Stimulated activated CD8-positive, alpha-beta memory T cell treated with anti-CD3 and anti-CD28 coated beads, Interleukin-7, amount 100 ng/mL, for 24 hours (primary cell): ENCODE results near the gene DAGLB.

Experiments used
- DNase-seq: peaks from one replicate; pipeline ENCODE4 v3.0.0-alpha.2; 2020; ENCODE audit warnings: low read depth

DAGLB gene

GRCh38 chr7:6360841-6361240 lies 86.9 kb downstream of the DAGLB start:
- DNase-seq, result no peak

- no peak for DNase-seq
Measured at GRCh38 chr7:6359734-6360133, 88.0 kb downstream of the DAGLB start.
